MG63 (cell line): ENCODE results near the gene OAT. TPM values are rescaled to one million over a fixed set of nuclear protein-coding genes. Genes with fewer than 3 reads are reported as not detected.
"Not testable (repeated sequence)": the region's sequence is repeated elsewhere in the genome, so short reads cannot be mapped to it uniquely, and the experiment has no call there.

Source experiments
- DNase-seq: peaks from one replicate; pipeline ENCODE4 v3.0.0-alpha.2; 2020
- H3K27me3 ChIP-seq: fragments of 250-450 bp; sonication (Bioruptor Pico); 2 replicates; pipeline ENCODE4 v1.5.1; 2020; ENCODE audit warnings: mild to moderate bottlenecking, moderate library complexity
- H3K36me3 ChIP-seq: fragments of 250-450 bp; sonication (Bioruptor Pico); 2 replicates; pipeline ENCODE4 v1.5.1; 2020; ENCODE audit warnings: mild to moderate bottlenecking, moderate library complexity
- H3K4me3 ChIP-seq: fragments of 250-450 bp; sonication (Bioruptor Pico); 2 replicates; pipeline ENCODE4 v1.5.1; 2020; ENCODE audit warnings: mild to moderate bottlenecking, moderate library complexity
- H3K9me3 ChIP-seq: fragments of 250-450 bp; sonication (Bioruptor Pico); 2 replicates; pipeline ENCODE4 v1.5.1; 2020; ENCODE audit warnings: mild to moderate bottlenecking, moderate library complexity
- total RNA-seq: library from RNA; depleted of rRNA; stranded (reverse); fragments of >200 nt; shearing (Covaris generic); gene quantifications from 2 replicates; pipeline ENCODE4 v1.2.3, GENCODE V29; 2014; ENCODE audit warnings: low replicate concordance

The OAT gene
- total RNA-seq, 1 experiment from 2014 or later: 223 TPM

DNA sequence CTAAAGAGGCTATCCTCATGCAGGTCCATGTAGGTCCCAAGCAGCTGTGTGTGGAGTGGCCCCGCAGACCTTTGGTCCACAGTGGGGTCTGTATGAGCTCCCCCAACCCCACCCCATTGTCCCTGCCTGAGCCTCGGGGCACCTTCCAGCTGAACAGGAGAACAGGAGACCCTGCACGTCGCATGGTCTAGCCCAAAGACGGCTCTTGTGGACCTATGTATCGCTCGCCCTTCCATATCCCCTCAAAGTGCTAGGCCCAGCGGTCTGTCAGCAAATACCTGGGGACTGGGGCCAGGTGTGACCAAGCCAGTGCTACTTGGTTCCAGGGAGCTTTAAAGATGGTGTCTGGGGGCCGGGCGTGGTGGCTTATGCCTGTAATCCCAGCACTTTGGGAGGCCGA, 43.0 kb downstream of the OAT start:
- H3K27me3 ChIP-seq: no peaks in the 10 kb centered on the region
- DNase-seq: no peak
- H3K4me3 ChIP-seq: no peak overlapping the region
- H3K36me3 ChIP-seq: no peaks in the 10 kb centered on the region
- no peaks in the 10 kb centered on the region for H3K9me3 ChIP-seq

GRCh38 chr10:124375353-124375614, 43.4 kb downstream of the OAT start:
- no peaks in the 10 kb centered on the region for H3K9me3 ChIP-seq
- H3K36me3 ChIP-seq: no peaks in the 10 kb centered on the region
- no peak for DNase-seq
- H3K27me3 ChIP-seq: no peaks in the 10 kb centered on the region
- H3K4me3 ChIP-seq: no peak overlapping the region

- Histone ChIP-seq H3K36me3 (no peaks in the 10 kb centered on the region), H3K9me3 (no peaks in the 10 kb centered on the region), H3K4me3 (no peak overlapping the region), H3K27me3 (no peaks in the 10 kb centered on the region)
- DNase-seq: no peak
Observed at GRCh38 chr10:124374535-124375352, 44.0 kb downstream of the OAT start.

DNA sequence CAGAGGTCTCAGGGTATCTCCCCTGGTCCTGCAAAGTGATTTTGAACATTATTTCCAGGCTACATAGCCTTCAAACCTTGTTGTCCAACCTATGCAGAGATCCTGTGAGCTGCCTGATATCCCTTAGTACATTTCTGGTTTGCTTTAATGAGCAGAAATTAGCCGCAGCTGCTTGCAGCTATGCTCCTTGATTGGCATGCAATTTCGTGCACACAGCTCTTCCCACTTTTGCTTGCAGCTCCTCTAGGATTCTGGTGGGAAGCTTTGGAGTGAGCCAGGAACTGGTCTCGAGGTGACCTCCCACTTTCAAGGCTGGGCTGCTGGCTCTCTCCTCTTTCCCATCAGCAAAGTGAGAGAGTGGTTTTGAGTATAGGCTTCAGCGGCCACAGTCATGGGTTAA, 45.8 kb downstream of the OAT start:
- H3K36me3 ChIP-seq: no peaks in the 10 kb centered on the region
- no peak overlapping the region for H3K4me3 ChIP-seq
- H3K27me3 ChIP-seq: no peaks in the 10 kb centered on the region
- H3K9me3 ChIP-seq: no peaks in the 10 kb centered on the region
- no peak for DNase-seq

DNA sequence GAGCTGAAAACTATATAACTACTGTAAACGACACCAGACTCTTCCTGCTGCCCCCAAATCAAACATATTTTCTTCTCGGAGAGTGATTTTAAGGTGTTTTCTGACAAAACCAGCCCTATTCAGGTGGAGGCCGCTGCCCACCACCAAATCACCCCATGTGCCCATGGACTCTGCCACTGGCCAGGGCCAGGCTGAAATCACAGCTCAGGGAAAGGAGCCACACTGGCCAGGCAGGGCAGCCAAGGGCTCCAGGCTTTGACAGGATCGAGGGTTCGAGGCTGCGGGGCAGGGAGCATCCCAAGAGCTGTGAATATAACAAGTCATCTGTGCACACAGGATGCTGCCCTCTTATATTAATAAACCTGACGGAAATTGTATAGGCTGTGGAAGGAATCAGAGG, 48.3 kb downstream of the OAT start:
- H3K4me3 ChIP-seq: no peak overlapping the region
- H3K9me3 ChIP-seq: no peaks in the 10 kb centered on the region
- no peak for DNase-seq
- no peaks in the 10 kb centered on the region for H3K27me3 ChIP-seq
- H3K36me3 ChIP-seq: no peaks in the 10 kb centered on the region

DNA sequence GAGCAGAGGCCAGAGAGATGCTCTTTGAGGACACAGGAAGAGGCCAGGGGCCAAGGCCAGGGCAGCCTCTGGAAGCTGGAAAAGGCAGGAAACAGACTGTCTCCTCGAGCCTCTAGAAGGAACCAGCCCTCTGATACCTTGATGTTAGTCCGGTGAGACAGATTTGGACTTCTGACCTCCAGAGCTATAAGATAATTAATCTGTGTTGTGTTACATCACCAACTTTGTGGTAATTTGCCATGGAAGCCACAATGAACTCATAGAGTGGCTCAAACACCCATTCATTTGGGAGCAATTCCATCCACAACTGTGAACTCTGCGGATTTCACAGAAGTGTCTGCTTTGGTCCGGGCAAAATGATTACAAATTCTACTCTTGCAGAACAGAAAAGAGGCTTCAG, 48.7 kb downstream of the OAT start:
- no peak for DNase-seq
- Histone ChIP-seq H3K27me3 (no peaks in the 10 kb centered on the region), H3K9me3 (no peaks in the 10 kb centered on the region), H3K36me3 (no peaks in the 10 kb centered on the region), H3K4me3 (no peak overlapping the region)

GRCh38 chr10:124369533-124369932, 49.2 kb downstream of the OAT start:
- H3K36me3 ChIP-seq, DNase-seq, H3K27me3 ChIP-seq, H3K4me3 ChIP-seq, H3K9me3 ChIP-seq: not testable (repeated sequence)

- Histone ChIP-seq H3K9me3 (no peaks in the 10 kb centered on the region), H3K27me3 (no peaks in the 10 kb centered on the region), H3K4me3 (no peak overlapping the region), H3K36me3 (no peaks in the 10 kb centered on the region)
- DNase-seq: no peak
Observed at GRCh38 chr10:124369066-124369465, 49.7 kb downstream of the OAT start.

DNA sequence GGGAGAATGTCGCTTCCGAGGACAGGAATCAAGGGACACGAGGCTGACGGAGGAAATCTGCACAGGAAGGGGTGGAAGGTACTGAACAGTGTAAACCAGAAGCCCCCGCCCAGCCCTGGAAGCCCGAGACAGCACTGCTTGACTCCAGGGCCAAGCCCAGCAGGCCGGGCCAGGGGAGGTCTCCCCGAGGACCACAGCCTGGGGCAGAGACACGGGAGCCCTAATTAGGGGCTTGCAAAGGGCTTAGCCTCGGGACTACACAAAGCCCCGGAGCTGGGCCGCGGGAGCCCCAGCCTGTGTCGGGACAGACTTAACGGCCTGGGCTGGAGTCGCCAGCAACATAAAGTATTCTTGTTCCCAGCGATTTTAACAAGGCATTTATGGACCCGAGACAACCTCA, 50.8 kb downstream of the OAT start:
- Histone ChIP-seq H3K36me3 (no peaks in the 10 kb centered on the region), H3K4me3 (no peak overlapping the region), H3K27me3 (no peaks in the 10 kb centered on the region), H3K9me3 (no peaks in the 10 kb centered on the region)
- no peak for DNase-seq

DNA sequence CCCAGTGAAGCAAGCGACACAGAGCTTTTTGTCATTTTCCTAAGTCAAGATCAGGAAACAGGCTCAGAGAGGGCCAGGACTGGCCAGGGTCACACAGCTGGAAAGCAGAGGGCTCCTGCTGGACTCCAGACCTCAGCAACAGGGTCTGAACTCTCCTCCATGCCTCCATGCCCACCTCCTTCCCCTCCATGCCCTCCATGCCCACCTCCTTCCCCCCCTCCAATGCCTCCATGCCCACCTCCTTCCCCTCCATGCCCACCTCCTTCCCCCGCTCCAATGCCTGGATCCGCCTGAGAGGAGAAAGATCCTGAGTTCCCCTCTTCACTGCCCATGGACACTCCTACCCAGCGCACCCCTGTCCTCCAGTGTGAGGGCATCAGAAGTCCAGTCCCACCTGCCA, 51.3 kb downstream of the OAT start:
- no peaks in the 10 kb centered on the region for H3K27me3 ChIP-seq
- H3K4me3 ChIP-seq: no peak overlapping the region

DNA sequence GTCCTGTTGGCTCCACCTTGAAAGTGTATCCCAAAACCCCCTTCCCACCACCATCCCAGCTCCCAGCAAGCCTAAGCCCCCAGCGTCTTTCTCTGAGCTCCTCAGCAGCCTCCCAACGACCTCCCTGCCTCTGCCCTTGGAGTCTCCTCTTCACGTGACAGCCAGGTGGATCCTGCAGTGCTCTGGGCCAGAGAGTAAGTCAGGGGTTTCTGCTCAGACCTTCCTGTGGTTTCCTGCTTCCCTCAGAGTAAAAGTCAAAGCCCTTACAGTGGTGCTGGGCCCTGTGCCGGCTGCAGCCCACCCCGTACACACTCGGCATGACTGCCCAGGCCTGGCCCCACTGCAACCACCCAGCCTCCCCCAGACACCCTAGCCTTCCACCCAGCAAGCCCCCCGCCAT, 51.9 kb downstream of the OAT start:
- Histone ChIP-seq H3K4me3 (no peak overlapping the region), H3K36me3 (no peaks in the 10 kb centered on the region), H3K27me3 (no peaks in the 10 kb centered on the region), H3K9me3 (no peaks in the 10 kb centered on the region)
- DNase-seq: no peak

More for the DNA sequence above, 51.3 kb downstream of the OAT start:
- no peaks in the 10 kb centered on the region for H3K36me3 ChIP-seq
- no peak for DNase-seq
- no peaks in the 10 kb centered on the region for H3K9me3 ChIP-seq

GRCh38 chr10:124366343-124366742, 52.4 kb downstream of the OAT start:
- Histone ChIP-seq H3K27me3 (no peaks in the 10 kb centered on the region), H3K4me3 (no peak overlapping the region), H3K9me3 (no peaks in the 10 kb centered on the region), H3K36me3 (no peaks in the 10 kb centered on the region)
- no peak for DNase-seq

GRCh38 chr10:124364674-124365073, 54.0 kb downstream of the OAT start:
- Histone ChIP-seq H3K4me3 (no peak overlapping the region), H3K36me3 (no peaks in the 10 kb centered on the region), H3K27me3 (no peaks in the 10 kb centered on the region), H3K9me3 (peaks cover 8% of the 10 kb centered on the region; the same call in 1 of the 2 replicates)
- no peak for DNase-seq

- no peak for DNase-seq
- Histone ChIP-seq H3K4me3 (no peak overlapping the region), H3K27me3 (no peaks in the 10 kb centered on the region), H3K9me3 (peaks cover 12% of the 10 kb centered on the region; the same call in 1 of the 2 replicates), H3K36me3 (no peaks in the 10 kb centered on the region)
Observed at GRCh38 chr10:124362568-124362967, 56.2 kb downstream of the OAT start.

- Histone ChIP-seq H3K4me3 (no peak overlapping the region), H3K36me3 (no peaks in the 10 kb centered on the region), H3K27me3 (no peaks in the 10 kb centered on the region), H3K9me3 (peaks cover 12% of the 10 kb centered on the region; the same call in 1 of the 2 replicates)
- DNase-seq: peak; percentile 45
Observed at GRCh38 chr10:124359336-124359832, 59.3 kb downstream of the OAT start.

- Histone ChIP-seq H3K9me3 (peaks cover 12% of the 10 kb centered on the region; the same call in 1 of the 2 replicates), H3K4me3 (no peak overlapping the region), H3K36me3 (no peaks in the 10 kb centered on the region), H3K27me3 (no peaks in the 10 kb centered on the region)
- DNase-seq: no peak
Observed at GRCh38 chr10:124357561-124357885, 61.2 kb downstream of the OAT start.

DNA sequence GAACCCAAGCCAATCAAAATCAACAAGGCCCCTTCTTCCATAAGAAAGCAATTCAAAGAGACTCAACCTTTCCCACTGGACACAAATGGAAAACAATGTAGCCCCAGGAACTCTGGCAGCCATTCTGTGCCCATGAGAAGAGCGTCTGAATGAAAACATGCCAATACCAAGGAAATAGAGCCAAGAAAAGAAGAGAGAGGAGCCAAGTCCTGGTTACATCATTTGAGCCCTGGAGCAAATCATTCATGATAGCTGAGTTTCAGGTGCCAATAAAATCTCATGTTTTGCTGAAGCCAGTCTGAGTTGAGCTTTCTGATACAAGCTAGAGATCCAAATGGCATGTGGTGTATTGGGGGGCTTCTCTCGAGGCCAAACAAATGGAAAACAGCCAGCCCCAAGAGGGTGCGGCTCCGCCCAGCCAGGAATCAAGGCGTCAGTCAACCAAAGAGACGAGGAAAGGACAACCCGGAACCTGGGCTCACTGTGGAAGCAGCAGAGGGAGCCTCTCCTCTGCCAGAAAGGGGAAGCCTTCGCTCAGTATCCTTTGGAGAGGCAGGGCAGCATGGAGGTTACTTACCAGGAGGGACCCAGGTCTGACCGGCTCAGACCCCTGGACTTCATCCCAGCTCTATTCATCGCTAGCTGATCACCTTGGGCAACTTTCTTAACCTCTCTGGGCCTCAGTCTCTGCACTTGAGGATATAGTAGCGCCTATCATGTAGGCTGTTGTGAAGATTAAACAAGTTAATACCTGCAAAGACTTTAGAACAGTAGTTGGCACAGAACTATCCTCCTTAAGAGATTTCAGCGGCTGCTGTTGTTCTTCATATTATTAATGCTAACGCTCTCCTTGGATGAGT, 61.8 kb downstream of the OAT start:
- peak; percentile 25 for DNase-seq
- Histone ChIP-seq H3K36me3 (no peaks in the 10 kb centered on the region), H3K9me3 (peaks cover 12% of the 10 kb centered on the region; the same call in 1 of the 2 replicates), H3K27me3 (no peaks in the 10 kb centered on the region), H3K4me3 (no peak overlapping the region)
